ENCODE results near the gene CBARP. TPM values are rescaled to one million over a fixed set of nuclear protein-coding genes. Genes with fewer than 3 reads are reported as not detected.
"Not testable (repeated sequence)": the region's sequence is repeated elsewhere in the genome, so short reads cannot be mapped to it uniquely, and the experiment has no call there.

Gene CBARP
- total and polyA plus RNA-seq, 2 of the 13 experiments (the other 11 are each of a cell fraction or from before 2014, with no cell fraction given): 1.2 to 1.4 TPM

- not testable (repeated sequence) for TF ChIP-seq HNF1A (IDR thresholded peaks at IDR 0.05; ENCODE audit: low read depth); SOX13 (IDR thresholded peaks at IDR 0.05); CREM (CRISPR knock-in tag; IDR thresholded peaks at IDR 0.05)
- TF ChIP-seq HNF1A (CRISPR knock-in tag; IDR thresholded peaks at IDR 0.05; ENCODE audit: borderline replicate concordance): peak; percentile 54
- peak; percentile 29; the same call in 1 of the 2 replicates for TF ChIP-seq MIER3 (CRISPR knock-in tag; IDR thresholded peaks at IDR 0.05; ENCODE audit: borderline replicate concordance)
- peak; percentile 70 for TF ChIP-seq MED1 (CRISPR knock-in tag; IDR thresholded peaks at IDR 0.05)
- TF ChIP-seq NFIC (IDR thresholded peaks at IDR 0.05; ENCODE audit: low read length): peak; percentile 64; the same call in 1 of the 2 replicates
- TF ChIP-seq IRF2 (CRISPR knock-in tag; IDR thresholded peaks at IDR 0.05): peak; percentile 9; the same call in 1 of the 2 replicates
- peak; percentile 14 for TF ChIP-seq PHF5A (CRISPR knock-in tag; IDR thresholded peaks at IDR 0.05; ENCODE audit: low read depth, unreplicated experiment)
- TF ChIP-seq HIVEP1 (CRISPR knock-in tag; IDR thresholded peaks at IDR 0.05): 0 out of 2 replicates have a peak, but pooled peaks have one; percentile 30
- peak in 1 of 2 experiments; percentile 67; a peak in 1 of 4 replicates for TF ChIP-seq SOX13 (CRISPR knock-in tag; conservative IDR thresholded peaks at IDR 0.05 in 1 of 2, IDR thresholded peaks at IDR 0.05 in 1 of 2)
- TF ChIP-seq MXD3 (CRISPR knock-in tag; IDR thresholded peaks at IDR 0.05): 0 out of 2 replicates have a peak, but pooled peaks have one; percentile 39
- TF ChIP-seq ZSCAN21 (CRISPR knock-in tag; IDR thresholded peaks at IDR 0.05; ENCODE audit: borderline replicate concordance): 0 out of 2 replicates have a peak, but pooled peaks have one; percentile 19
- TF ChIP-seq CREM (IDR thresholded peaks at IDR 0.05): peak; percentile 45; the same call in 1 of the 2 replicates
- TF ChIP-seq ZFP37 (CRISPR knock-in tag; IDR thresholded peaks at IDR 0.05; ENCODE audit: borderline replicate concordance): 0 out of 2 replicates have a peak, but pooled peaks have one; percentile 25
- peak; percentile 57 for TF ChIP-seq PITX1 (CRISPR knock-in tag; IDR thresholded peaks at IDR 0.05)
- TF ChIP-seq ZNF772 (CRISPR knock-in tag; IDR thresholded peaks at IDR 0.05): peak; percentile 29; the same call in 1 of the 2 replicates
- TF ChIP-seq YEATS2 (CRISPR knock-in tag; IDR thresholded peaks at IDR 0.05; ENCODE audit: borderline replicate concordance): 0 out of 2 replicates have a peak, but pooled peaks have one; percentile 24
- TF ChIP-seq ZBED4 (CRISPR knock-in tag; IDR thresholded peaks at IDR 0.05; ENCODE audit: borderline replicate concordance): peak; percentile 88; the same call in 1 of the 2 replicates
- TF ChIP-seq SP4 (CRISPR knock-in tag; IDR thresholded peaks at IDR 0.05): 0 out of 2 replicates have a peak, but pooled peaks have one; percentile 16
- TF ChIP-seq HDAC1 (CRISPR knock-in tag; IDR thresholded peaks at IDR 0.05): peak; percentile 28
Observed at GRCh38 chr19:1246265-1247087, 8.7 kb upstream of the CBARP start (continued).
